GM19438 (cell line): ENCODE data around the gene PBX1.

Source experiments
- ATAC-seq: cut with Tn5 transposase; IDR thresholded peaks from one replicate; pipeline ENCODE4 v1.9.1; 2021; ENCODE audit warnings: low read depth; ENCODE audit not compliant: unreplicated experiment

The PBX1 gene

DNA sequence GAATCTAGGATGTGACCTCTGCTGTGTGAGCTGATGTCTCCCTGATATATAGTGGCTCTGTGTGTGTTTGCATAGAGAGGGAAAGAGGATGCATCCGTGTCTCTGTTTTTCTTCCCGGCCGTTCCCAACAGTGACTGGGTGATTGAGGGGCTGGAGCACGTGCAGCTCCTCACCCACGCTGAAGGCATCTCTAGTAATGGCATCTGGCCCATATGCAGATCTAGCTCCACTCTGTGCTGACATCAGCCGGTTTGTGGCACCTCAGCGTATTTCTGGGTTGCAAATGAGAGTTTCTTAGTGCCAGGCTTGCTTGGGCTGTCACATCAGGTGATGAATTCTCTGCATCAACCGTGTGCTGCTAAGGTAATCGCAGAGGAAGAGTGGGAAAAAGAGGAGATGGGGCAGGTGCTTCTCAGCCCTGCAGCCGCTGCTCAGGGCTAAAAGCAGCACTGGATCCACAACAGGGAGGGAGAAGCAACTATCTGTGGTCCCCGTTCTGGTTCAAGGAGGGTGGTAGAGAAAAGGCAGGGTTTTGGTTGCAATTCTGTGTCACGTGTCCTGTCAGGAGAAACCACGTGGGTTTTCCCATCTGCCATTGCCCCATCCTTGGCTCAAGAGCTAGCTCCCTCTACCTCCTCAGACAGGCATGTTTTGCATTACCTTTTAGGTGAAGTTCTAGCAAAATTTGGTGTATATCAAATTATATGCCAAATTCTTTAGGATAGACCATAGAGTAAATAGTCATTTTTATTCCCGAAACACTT, 282.9 kb downstream of the PBX1 start:
- no peak for ATAC-seq

- no peak for ATAC-seq
These were observed 283.9 kb downstream of the PBX1 start for GRCh38 chr1:164842870-164843269.

GRCh38 chr1:164843743-164844500, 284.9 kb downstream of the PBX1 start:
- no peak for ATAC-seq

- no peak for ATAC-seq
These were observed 288.0 kb downstream of the PBX1 start for GRCh38 chr1:164846731-164847691.

DNA sequence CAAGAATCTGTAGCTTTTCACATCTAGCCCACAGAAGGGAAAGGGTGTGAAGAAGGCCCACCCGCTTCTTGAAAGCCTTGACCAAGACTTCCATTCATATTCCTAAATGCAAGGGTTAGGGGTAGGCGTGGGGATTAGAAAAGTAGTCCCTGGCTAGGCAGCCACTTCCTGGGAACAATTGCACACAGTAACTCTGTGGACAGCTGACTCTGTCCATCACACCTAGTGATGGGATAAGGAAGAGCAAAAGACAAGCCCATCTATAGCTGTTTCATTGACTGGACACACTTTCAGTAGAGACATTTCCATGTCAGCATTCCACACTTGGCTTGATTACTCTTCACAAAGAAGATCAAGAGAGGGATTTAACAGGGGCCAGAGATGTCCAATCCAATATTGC, 294.2 kb downstream of the PBX1 start:
- ATAC-seq: no peak

DNA sequence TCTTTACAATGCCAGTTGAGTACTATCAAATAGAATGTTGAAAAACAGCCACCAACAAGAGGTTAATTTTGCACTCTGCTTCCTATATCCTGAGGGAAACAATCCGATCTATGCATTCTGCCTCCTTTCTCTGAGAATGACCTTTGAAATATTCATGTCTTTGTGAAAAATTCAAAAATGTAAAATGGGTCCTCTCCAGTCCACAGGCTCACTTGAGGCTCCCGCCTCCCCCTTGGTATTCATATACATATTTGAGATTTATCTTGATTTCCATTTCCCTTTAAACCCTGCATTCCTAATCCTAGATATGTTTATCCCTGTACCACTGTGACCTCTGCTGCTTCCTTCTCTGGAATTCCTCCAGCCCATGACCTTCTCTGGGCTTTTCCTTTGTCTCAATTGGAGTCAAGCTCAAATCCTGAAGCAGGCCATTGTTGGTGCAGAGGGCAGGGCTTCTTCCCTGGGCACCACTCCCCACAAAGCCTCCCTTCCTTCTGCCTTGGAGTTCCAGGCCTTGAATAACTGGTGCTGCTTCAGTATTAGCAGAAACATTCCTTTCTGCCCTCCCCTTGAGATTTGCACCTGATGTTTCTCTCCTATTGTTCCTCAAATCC, 296.8 kb downstream of the PBX1 start:
- ATAC-seq: no peak

DNA sequence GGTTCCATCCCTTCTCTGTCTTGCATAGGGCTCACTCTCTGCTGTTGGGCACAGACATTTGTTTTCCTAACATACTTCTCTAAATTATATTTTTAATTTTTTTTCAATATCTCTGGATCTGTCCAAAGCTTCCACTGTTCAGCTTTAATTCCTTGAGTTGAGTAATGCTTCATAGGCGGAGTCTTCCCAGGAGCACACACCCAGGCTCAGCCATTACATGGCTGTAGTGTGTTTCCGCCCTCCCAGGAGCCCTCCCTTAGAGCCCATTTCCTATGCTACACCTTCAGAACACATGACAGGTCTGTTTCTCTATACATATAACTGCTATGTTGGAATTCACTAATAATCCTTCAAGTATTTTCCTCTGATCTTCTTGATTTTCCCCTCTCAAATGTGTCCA, 297.4 kb downstream of the PBX1 start:
- ATAC-seq: no peak

DNA sequence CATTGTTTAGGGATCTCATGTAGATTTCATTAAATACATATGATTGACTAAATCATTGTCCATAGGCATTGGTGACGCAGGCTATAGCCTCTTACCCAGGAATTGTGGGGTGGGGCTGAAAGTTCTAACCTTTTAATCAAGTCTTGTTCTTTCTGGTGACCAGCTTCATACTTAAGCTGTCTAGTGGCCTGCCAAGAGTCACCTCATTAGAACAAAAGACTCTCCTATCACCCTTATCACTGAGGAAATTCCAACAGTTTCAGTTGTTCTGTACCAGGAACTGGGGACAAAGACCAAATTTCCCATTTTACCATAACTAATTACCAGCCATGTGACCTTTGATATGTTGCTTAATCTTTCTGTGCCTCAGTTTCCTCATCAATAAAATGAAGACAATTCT, 298.5 kb downstream of the PBX1 start:
- no peak for ATAC-seq

DNA sequence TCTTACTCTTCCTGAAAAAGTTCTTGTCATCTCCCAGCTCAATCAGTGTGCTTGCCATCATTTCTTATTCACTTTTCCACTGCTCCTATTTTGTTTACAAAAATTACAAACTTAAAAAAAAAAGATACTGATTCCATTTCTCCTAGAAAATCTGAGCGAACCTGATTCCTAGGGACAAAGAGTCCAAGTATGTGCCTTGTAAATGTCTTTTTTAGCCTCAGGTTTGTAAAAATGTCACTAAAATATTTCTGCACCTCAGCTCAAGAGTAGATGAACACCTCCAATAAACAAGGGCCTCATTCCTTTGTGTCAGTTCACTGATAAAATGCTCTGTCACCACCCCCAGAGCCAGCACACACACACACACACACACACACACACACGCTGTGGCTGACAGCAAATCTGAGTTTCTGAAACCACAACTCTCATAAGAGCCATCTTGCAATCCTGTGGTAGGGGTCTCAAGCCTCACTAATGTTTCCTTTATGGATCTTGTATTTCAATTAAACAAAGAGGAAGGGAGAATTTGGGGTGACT, 299.2 kb downstream of the PBX1 start:
- ATAC-seq: no peak

DNA sequence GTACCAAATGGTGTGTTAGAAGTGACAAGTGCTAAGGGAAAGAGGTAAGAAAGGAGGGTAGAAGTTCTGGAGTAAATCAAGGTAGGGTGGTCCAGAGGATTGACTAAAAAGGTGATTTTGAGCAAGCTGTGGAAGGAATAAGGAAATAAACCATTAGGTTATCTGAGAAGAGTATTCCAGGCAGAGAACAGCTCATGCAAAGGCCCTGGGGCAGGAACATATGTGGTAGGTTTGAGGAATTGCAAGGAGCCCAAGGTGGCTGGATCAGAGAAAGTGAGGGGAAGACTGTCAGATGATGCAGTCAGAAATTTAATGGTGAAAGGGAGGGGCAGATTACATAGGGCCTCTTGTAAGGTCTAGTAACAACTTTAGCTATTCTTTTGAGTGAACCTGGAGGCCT, 302.6 kb downstream of the PBX1 start:
- no peak for ATAC-seq

GRCh38 chr1:164863056-164863455, 304.1 kb downstream of the PBX1 start:
- ATAC-seq: no peak

GRCh38 chr1:164864161-164864560, 305.2 kb downstream of the PBX1 start:
- ATAC-seq: no peak

DNA sequence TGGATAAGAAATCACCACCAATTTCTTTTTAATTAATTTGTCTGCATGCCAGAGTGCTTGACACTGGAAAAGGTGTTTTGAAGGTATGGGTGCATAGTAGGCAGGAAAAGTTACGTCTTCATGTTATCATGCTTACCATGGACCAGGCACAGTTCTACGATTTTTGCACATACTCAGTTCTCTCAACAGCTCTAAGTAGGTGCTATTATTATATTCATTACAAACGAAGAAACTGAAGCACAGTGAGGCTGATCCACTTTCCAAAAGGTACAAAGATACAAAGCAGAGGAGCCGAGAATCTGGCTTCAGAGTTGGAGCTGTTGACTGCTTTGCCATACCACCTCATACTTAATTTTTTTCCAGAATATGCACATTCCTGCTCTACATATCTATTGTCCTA, 306.4 kb downstream of the PBX1 start:
- no peak for ATAC-seq

DNA sequence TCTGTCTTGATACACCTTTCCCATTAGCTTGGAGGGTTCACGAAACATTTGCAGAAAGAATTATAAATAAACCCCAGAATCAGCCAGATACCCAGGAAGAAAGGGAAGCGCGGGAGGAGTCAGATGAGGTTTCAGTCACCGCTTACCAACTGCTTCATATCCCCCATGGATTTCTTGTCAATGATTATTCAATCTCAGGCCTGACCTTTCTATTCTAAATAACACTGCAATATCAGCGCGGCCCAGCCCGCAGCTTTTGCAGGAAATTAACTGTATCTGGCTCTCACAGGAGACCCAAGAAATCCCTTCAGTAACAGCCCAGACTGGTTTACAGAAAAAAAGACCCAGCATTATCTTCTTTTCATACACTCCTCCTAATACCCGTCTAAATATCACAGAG, 308.6 kb downstream of the PBX1 start:
- ATAC-seq: no peak

- no peak for ATAC-seq
These were observed 310.0 kb downstream of the PBX1 start for GRCh38 chr1:164868990-164869389.

GRCh38 chr1:164875518-164875917, 316.5 kb downstream of the PBX1 start:
- no peak for ATAC-seq

DNA sequence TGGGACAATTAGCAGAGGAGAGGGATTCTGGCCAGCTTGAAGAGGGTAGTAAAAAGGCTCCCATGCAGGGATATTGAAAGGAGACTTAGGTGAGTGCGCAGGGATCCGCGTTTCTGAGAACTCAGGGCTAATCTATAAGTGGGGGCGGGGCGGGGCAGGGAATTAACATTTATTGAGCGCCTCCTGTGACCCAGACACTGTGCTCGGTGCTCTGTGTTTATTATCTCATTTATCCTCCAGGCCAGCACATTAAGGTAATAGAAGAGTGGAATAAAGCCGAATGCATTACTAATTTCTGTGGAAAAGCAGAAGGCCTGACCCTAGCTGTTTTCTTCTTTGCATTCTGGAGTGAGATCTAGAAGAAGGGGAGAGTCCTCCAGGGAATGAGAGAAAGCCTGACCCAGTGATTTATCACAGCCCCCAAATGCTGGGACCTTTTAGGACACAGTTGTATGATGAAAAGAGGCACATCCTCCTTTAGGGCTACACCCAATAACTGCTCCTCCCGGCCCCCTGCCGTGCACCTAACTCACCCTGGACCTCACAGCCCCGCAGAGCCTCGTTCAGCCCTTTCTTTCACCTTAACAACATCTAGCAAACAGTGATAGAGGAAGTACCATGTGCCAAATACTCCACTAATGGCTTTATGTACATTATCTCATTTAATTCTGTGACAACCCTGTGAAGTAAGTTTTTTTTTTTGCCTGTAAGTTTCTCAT, 317.6 kb downstream of the PBX1 start:
- no peak for ATAC-seq

DNA sequence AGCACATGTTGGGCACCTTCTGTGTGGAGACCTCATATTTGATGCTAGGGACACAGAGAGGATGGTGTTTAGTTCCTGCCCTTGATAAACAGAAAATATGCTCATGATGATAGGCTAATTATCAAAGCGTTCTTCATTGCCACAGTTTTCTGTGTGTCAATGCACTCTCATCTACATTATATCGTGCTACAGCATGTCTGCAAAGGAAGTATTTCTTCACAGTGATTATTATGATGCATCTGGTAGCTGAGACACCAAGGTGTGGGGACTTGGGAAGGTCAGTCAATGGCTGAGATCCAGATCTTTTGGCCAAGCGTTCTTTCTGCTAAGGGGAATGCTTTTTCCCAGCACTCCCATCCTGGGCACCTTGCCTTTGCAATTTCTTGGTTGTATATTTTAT, 321.2 kb downstream of the PBX1 start:
- no peak for ATAC-seq

DNA sequence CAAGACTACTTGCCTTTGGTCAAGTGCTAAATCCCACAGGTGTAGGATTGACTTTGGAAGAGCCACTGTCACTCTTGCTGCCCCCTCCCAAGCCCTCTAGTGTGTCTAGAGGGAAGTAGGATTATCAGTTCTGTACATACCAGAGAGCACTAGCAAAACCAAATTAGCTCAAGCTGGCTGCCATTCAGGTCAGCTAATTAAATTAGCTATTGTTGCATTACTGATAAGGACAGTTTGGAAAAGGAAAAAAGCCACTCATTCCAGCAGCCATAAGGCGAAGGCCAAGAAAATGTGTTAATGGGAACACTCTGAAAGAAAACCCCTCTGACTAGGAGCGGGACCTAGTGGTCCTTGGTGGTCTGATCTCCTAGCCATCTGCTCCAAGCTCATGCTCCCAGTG, 321.7 kb downstream of the PBX1 start:
- ATAC-seq: no peak

DNA sequence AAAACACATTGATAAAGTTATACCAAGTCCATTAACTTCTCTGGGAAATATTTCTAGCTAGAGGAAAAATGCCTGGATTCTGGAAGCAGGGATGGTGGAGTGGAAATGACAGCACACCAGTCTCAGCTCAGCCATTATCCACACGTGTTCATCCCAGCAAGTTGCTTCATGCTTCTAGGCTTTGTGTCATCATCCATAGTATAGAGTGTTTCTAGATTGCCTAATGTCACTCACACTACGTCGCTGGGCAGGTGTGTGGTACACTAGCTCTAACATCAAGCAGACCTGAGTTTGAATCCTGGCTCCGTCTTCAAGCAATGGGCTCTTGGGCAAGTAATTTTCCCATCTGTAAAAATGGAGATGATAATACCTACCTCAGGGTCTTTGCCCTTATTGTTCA, 326.3 kb downstream of the PBX1 start:
- no peak for ATAC-seq
